HG03175 (cell line): ENCODE results near the gene GTF2A1L.
"Not testable (repeated sequence)": the region's sequence is repeated elsewhere in the genome, so short reads cannot be mapped to it uniquely, and the experiment has no call there.

Experiments
- ATAC-seq: cut with Tn5 transposase; IDR thresholded peaks from one replicate; pipeline ENCODE4 v1.9.1; 2021; ENCODE audit warnings: mild to moderate bottlenecking, moderate library complexity; ENCODE audit not compliant: unreplicated experiment

The GTF2A1L gene

GRCh38 chr2:48696881-48697280 is 79.2 kb downstream of the GTF2A1L start:
- ATAC-seq = no peak

GRCh38 chr2:48699348-48699930 is 81.8 kb downstream of the GTF2A1L start:
- ATAC-seq = no peak

- not testable (repeated sequence) for ATAC-seq
These were observed 86.0 kb downstream of the GTF2A1L start for GRCh38 chr2:48703621-48704020.

- ATAC-seq = no peak
These were observed 89.8 kb downstream of the GTF2A1L start for GRCh38 chr2:48707466-48707865.

- no peak for ATAC-seq
These were observed 91.7 kb downstream of the GTF2A1L start for GRCh38 chr2:48709096-48710034.

GRCh38 chr2:48711343-48711742 is 93.7 kb downstream of the GTF2A1L start:
- no peak for ATAC-seq

- ATAC-seq = no peak
These were observed 94.5 kb downstream of the GTF2A1L start for GRCh38 chr2:48712151-48712550.

- no peak for ATAC-seq
These were observed 96.0 kb downstream of the GTF2A1L start for GRCh38 chr2:48713647-48714046.

- no peak for ATAC-seq
These were observed 96.6 kb downstream of the GTF2A1L start for GRCh38 chr2:48714245-48714644.

GRCh38 chr2:48715042-48715899 is 97.6 kb downstream of the GTF2A1L start:
- ATAC-seq = no peak

- no peak for ATAC-seq
These were observed 98.3 kb downstream of the GTF2A1L start for GRCh38 chr2:48715956-48716355.

GRCh38 chr2:48717846-48718245 is 100.2 kb downstream of the GTF2A1L start:
- ATAC-seq = no peak

GRCh38 chr2:48719480-48720177 is 102.0 kb downstream of the GTF2A1L start:
- ATAC-seq = no peak

GRCh38 chr2:48721158-48721557 is 103.5 kb downstream of the GTF2A1L start:
- no peak for ATAC-seq

GRCh38 chr2:48722391-48722790 is 104.7 kb downstream of the GTF2A1L start:
- ATAC-seq = no peak

GRCh38 chr2:48723129-48723528 is 105.5 kb downstream of the GTF2A1L start:
- ATAC-seq = no peak

- ATAC-seq = no peak
These were observed 106.6 kb downstream of the GTF2A1L start for GRCh38 chr2:48724278-48724677.

GRCh38 chr2:48725696-48726494 is 108.2 kb downstream of the GTF2A1L start:
- no peak for ATAC-seq

GRCh38 chr2:48727560-48727959 is 109.9 kb downstream of the GTF2A1L start:
- no peak for ATAC-seq

GRCh38 chr2:48728295-48728694 is 110.6 kb downstream of the GTF2A1L start:
- no peak for ATAC-seq
